Body of pancreas (tissue), 4 donors: ENCODE measurements around the gene ATRIP.

Experiments
- POLR2A ChIP-seq, 3 donors: fragments of 450-650 bp; IDR thresholded peaks; one replicate each; pipeline ENCODE4 v1.6.1; 2016; ENCODE audit warnings: antibody characterized with exemption in 3 of 3, mild to moderate bottlenecking in 2 of 3
- TF ChIP-seq, protein P1 (sequence below), 7 experiments: fragments of 450-650 bp in 4 of 7; fragments of 200-600 bp in 3 of 7; sonication (generic) in 3 of 7; IDR thresholded peaks; one replicate each; pipeline ENCODE4 v1.5.1; 2016 to 2019; ENCODE audit warnings: antibody characterized with exemption in 7 of 7

DNA sequence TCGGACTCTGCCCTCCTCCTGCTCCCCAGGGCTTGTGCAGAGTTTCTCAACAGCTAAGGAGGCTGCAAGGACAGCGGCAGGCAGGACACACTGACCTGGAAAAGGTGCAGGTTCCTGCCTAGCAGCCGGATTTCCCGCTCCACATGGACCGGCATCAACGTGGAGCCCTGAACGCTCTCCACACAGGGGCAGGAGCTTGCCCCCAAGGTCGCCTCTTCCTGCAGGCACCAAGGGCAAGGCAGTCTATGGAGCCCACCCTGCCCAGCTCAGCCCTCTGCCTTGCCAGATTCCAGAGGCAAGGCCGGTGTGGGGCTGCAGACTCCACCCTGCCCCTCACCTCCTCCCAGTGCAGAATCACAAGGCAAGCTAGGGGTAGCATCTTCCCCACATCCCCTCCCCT lies 27.4 kb upstream of the ATRIP start:
- TF ChIP-seq, protein P1, sequence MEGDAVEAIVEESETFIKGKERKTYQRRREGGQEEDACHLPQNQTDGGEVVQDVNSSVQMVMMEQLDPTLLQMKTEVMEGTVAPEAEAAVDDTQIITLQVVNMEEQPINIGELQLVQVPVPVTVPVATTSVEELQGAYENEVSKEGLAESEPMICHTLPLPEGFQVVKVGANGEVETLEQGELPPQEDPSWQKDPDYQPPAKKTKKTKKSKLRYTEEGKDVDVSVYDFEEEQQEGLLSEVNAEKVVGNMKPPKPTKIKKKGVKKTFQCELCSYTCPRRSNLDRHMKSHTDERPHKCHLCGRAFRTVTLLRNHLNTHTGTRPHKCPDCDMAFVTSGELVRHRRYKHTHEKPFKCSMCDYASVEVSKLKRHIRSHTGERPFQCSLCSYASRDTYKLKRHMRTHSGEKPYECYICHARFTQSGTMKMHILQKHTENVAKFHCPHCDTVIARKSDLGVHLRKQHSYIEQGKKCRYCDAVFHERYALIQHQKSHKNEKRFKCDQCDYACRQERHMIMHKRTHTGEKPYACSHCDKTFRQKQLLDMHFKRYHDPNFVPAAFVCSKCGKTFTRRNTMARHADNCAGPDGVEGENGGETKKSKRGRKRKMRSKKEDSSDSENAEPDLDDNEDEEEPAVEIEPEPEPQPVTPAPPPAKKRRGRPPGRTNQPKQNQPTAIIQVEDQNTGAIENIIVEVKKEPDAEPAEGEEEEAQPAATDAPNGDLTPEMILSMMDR (IDR thresholded peaks at IDR 0.05) = no peak
- no peak for TF ChIP-seq POLR2A (IDR thresholded peaks at IDR 0.05)
